Measurements from ENCODE around the gene BPIFB1.

Gene BPIFB1

DNA sequence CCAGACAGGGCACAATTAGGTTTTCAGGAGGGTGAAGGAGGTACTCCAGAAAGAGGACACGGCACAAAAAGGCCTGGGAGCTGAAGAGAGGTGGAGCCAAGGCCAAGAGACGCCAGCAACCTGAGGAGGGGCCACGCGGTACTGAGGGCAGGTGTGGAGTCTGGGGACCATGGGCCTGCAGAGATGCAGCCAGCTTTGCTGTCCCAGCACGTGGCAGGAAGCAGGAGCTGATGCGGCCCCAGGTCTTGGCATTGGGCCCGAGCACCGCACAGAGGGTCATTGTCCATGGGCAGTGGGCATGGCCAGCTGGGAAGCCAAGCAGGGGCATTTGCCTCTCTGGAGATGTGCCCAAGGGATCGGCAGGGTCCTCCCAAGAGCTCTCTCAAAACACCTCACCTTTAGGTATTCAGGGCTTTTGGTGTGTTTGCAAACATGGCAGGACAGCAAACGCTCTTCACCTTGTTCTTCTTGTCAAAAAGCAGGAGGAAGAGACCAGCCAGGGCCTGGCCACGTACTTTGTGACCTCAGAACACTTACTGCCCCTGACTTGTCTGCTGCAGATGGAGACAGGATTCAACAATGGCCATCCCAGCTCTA lies 1.4 kb upstream of the BPIFB1 start:
- no peak overlapping the region for H3K4me3 ChIP-seq (ENCODE audit: control insufficient read depth, low read depth, low read length)
- DNase-seq (ENCODE audit: low read depth) = no peak
- TF ChIP-seq, protein P1, sequence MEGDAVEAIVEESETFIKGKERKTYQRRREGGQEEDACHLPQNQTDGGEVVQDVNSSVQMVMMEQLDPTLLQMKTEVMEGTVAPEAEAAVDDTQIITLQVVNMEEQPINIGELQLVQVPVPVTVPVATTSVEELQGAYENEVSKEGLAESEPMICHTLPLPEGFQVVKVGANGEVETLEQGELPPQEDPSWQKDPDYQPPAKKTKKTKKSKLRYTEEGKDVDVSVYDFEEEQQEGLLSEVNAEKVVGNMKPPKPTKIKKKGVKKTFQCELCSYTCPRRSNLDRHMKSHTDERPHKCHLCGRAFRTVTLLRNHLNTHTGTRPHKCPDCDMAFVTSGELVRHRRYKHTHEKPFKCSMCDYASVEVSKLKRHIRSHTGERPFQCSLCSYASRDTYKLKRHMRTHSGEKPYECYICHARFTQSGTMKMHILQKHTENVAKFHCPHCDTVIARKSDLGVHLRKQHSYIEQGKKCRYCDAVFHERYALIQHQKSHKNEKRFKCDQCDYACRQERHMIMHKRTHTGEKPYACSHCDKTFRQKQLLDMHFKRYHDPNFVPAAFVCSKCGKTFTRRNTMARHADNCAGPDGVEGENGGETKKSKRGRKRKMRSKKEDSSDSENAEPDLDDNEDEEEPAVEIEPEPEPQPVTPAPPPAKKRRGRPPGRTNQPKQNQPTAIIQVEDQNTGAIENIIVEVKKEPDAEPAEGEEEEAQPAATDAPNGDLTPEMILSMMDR (IDR thresholded peaks at IDR 0.05; ENCODE audit: control insufficient read depth, insufficient read depth, low read depth, low read length, missing control alignments) = no peak

DNA sequence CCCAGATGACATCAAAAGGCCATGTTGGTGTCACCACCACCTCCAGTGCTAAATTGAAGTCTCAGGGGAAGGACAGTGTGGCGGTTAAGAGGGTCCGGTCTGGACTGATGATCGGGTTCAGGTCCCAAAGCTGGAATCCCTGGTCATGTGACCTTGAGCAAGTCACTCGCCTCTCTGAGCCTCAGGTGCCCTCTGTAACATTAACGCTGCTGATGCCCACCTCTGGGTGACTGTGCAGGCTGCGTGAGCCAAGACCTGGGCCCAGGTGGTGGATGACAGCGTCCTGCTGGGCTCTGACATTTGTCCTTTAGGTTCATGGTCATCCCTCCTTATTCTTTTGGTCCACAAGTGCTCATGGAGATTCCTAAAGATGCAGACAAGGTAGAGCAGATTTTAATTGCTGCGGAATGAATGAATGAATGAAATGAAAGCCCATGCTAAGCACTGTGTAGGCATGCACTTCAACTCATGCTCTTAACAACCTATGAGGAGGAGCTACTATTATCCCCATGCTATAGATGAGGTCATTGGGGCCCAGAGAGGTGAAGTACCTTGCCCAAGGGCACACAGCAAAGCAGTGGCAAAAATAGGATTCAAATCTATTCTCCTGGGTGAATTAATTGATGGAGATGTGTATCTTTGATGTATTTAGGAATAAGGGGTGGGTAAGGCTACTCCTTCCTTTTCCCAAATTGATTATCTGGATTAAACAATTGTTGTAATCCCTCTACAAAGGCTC lies 649 bp upstream of the BPIFB1 start:
- DNase-seq (ENCODE audit: low read depth) = no peak
- no peak overlapping the region for H3K4me3 ChIP-seq (ENCODE audit: control insufficient read depth, low read depth, low read length)
- TF ChIP-seq, protein P1 (IDR thresholded peaks at IDR 0.05; ENCODE audit: control insufficient read depth, insufficient read depth, low read depth, low read length, missing control alignments) = no peak

DNA sequence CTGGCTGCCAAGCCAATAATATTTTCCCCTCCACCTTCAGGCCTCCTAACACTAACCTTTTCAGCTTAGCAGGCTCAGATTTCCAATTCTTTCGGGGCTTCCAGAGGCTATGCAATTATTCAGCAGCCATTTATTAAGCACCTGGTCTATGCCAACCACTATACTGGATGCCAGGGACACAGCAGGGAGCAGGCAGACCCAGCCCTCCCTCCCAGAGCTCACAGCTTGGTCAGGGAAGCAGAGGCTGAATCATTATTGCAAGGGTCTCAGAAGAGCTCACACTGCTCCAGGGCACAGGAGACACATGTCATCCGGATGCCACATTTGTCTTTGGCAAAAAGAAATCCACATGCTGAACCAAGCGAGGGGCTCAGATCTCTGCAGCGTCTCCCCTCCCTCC lies 1.3 kb downstream of the BPIFB1 start:
- TF ChIP-seq, protein P1 (IDR thresholded peaks at IDR 0.05; ENCODE audit: control insufficient read depth, insufficient read depth, low read depth, low read length, missing control alignments) = no peak
- DNase-seq (ENCODE audit: low read depth) = no peak
- H3K4me3 ChIP-seq (ENCODE audit: control insufficient read depth, low read depth, low read length) = no peak overlapping the region

DNA sequence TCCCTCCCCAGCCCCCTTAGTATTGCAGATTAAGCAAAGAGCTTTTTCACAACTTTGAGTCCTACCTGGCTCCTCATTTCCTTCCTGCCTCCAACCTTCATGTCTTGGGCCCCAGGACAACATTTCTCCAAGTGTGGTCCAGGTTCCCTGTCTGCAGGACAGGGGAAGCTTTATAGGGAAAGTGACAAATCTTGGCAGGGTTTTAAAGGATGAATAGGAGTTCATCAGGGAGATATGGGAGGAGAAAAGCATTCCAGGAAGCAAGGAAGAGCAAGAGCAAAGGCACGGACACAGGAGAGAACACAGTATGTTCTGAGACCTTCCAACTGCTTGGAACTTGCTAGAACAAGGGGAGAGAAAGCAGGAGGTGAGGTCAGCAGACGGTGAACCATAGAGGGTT lies 1.9 kb downstream of the BPIFB1 start:
- TF ChIP-seq, protein P1 (IDR thresholded peaks at IDR 0.05; ENCODE audit: control insufficient read depth, insufficient read depth, low read depth, low read length, missing control alignments) = no peak
- no peak for DNase-seq (ENCODE audit: low read depth)
- H3K4me3 ChIP-seq (ENCODE audit: control insufficient read depth, low read depth, low read length) = no peak overlapping the region

DNA sequence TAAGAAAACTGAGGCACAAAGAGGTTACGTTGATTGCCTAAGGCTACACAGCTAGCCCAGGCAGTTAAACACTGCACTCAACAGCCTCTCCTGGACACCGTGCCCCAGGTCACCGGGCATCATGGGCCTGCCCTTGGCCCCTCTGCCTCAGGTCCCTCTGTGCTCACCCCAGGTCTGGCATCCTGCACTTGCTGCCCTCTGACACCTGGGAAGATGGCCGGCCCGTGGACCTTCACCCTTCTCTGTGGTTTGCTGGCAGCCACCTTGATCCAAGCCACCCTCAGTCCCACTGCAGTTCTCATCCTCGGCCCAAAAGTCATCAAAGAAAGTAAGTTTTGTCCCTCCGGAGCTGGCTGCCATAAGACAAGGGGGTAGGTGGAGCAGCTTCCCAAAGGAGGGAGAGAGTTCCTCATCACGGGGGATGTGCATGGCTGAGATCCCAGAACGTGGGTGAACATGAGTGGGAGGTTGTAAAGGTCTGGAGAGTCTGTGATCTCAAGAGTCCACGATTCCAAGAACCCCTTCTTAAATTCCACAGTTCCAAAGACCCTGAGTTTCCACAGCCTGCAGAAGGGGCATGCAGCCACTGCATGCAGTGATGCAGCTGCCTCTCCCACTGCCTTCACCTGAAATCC lies 3.0 kb downstream of the BPIFB1 start:
- TF ChIP-seq, protein P1 (IDR thresholded peaks at IDR 0.05; ENCODE audit: control insufficient read depth, insufficient read depth, low read depth, low read length, missing control alignments) = no peak
- DNase-seq (ENCODE audit: low read depth) = no peak
- H3K4me3 ChIP-seq (ENCODE audit: control insufficient read depth, low read depth, low read length) = no peak overlapping the region

DNA sequence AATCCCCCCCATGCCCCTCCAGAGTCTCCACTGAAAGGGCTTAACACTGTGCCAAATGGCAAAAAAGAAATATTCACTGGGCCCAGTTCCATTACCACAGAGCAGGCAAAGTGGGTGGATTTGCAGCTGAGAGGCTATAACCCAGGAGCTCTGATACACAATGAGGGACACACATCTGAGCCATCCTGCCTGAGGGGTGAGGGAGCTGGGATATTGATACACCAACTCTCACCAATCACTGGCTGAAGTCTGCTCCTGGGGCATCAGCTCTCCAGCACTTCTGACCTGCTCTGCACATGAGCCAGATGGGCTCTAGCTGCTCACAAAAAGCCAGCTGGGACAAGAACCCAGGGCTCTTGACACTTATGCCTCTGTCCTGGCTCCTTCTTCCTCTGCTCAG lies 4.9 kb downstream of the BPIFB1 start:
- no peak for DNase-seq (ENCODE audit: low read depth)
- TF ChIP-seq, protein P1 (IDR thresholded peaks at IDR 0.05; ENCODE audit: control insufficient read depth, insufficient read depth, low read depth, low read length, missing control alignments) = no peak

More for the DNA sequence above, 4.9 kb downstream of the BPIFB1 start:
- H3K4me3 ChIP-seq (ENCODE audit: control insufficient read depth, low read depth, low read length) = no peak overlapping the region
